GM12878 (cell line): ENCODE data around the gene RAD9A. TPM values are rescaled to one million over a fixed set of nuclear protein-coding genes. Genes with fewer than 3 reads are reported as not detected.

Experiments used
- ATAC-seq: fragments of 200-7000 bp; cut with Tn5 transposase; 3 replicates; pipeline ENCODE4 v1.9.1; 2020; ENCODE audit warnings: mild to moderate bottlenecking, moderate library complexity
- BruUV-seq: library from RNA; stranded (reverse); fragments of 400-500 nt; replicated peaks from 2 replicates; lab custom pipeline; 2021; lab: Mats Ljungman, UMichigan
- CTCF ChIA-PET: fragments of 300-600 bp; sonication (Branson Sonifier 250); formaldehyde crosslinking; extraction: SDS; loops from one replicate; lab custom pipeline; 2021; ENCODE audit warnings: inconsistent platforms; lab: Yijun Ruan, JAX
- POLR2A ChIA-PET: fragments of 350-600 bp; formaldehyde crosslinking; extraction: SDS; loops from one replicate; lab custom pipeline; 2021; ENCODE audit warnings: inconsistent platforms; lab: Charles Lee
- RAD21 ChIA-PET: fragments of 300-600 bp; sonication (Branson Sonifier 250); formaldehyde crosslinking; loops from one replicate; lab custom pipeline; 2023; ENCODE audit warnings: antibody characterized with exemption; ENCODE audit not compliant: unreplicated experiment; lab: Charles Lee
- SMC1A ChIA-PET: fragments of 300-600 bp; sonication (Branson Sonifier 250); formaldehyde crosslinking; loops from one replicate; lab custom pipeline; 2023; ENCODE audit not compliant: unreplicated experiment, uncharacterized antibody; lab: Charles Lee
- DNase-seq: peaks from one replicate; pipeline ENCODE4 v3.0.0-alpha.2; 2011; ENCODE audit warnings: low read depth, low spot score
- FAIRE-seq: peaks from 3 replicates; lab custom pipeline; 2011; peaks lifted over from hg19 to GRCh38; lab: Jason Lieb, UNC
- H2AFZ ChIP-seq: 2 replicates; pipeline ENCODE4 v1.6.0; 2011; ENCODE audit warnings: low read depth, low read length, control low read depth; ENCODE audit not compliant: control insufficient read depth
- H3K27ac ChIP-seq: 2 replicates; pipeline ENCODE4 v1.5.1; 2011; ENCODE audit warnings: control low read depth; ENCODE audit not compliant: control insufficient read depth, insufficient read depth
- H3K27me3 ChIP-seq, 2 experiments: replicated peaks in 1 of 2; 2 replicates each; pipeline versions ENCODE4 v1.6.0 to v1.6.1; 2011; ENCODE audit warnings: low read length in 1 of 2; ENCODE audit not compliant: control insufficient read depth in 2 of 2, insufficient read depth in 2 of 2
- H3K36me3 ChIP-seq, 2 experiments: 2 replicates each; pipeline ENCODE4 v1.5.1; 2011; ENCODE audit warnings: low read length in 1 of 2; ENCODE audit not compliant: control insufficient read depth in 2 of 2, insufficient read depth in 2 of 2
- H3K4me1 ChIP-seq: 2 replicates; pipeline ENCODE4 v1.6.1; 2011; ENCODE audit warnings: mild to moderate bottlenecking, low read length, moderate library complexity, mixed read lengths; ENCODE audit not compliant: control insufficient read depth, insufficient read depth
- H3K4me2 ChIP-seq: 2 replicates; pipeline ENCODE4 v1.6.0; 2011; ENCODE audit warnings: control low read depth; ENCODE audit not compliant: control insufficient read depth, insufficient read depth
- H3K4me3 ChIP-seq: fragments of 200-600 bp; sonication (generic); 2 replicates; pipeline ENCODE4 v1.5.1; 2016
- H3K79me2 ChIP-seq: 2 replicates; pipeline ENCODE4 v1.6.0; 2011; ENCODE audit warnings: low read length; ENCODE audit not compliant: control insufficient read depth, insufficient read depth
- H3K9ac ChIP-seq: 2 replicates; pipeline ENCODE4 v1.8.0; 2011; ENCODE audit warnings: low read length, control low read depth, mixed read lengths; ENCODE audit not compliant: control insufficient read depth, insufficient read depth
- H3K9me3 ChIP-seq: replicated peaks from 3 replicates; pipeline ENCODE4 v1.5.1; 2011; ENCODE audit warnings: mild to moderate bottlenecking, low read length; ENCODE audit not compliant: control insufficient read depth, insufficient read depth
- H4K20me1 ChIP-seq: 2 replicates; pipeline ENCODE4 v1.6.0; 2011; ENCODE audit not compliant: control insufficient read depth, insufficient read depth
- ATF7 ChIP-seq: fragments of 450-650 bp; IDR thresholded peaks from 2 replicates; pipeline ENCODE4 v1.6.1; 2016; ENCODE audit warnings: low read depth, mild to moderate bottlenecking
- EED ChIP-seq: sonication (generic); IDR thresholded peaks from 2 replicates; pipeline ENCODE4 v1.6.1; 2016; ENCODE audit warnings: antibody characterized with exemption, low read depth
- KAT2A ChIP-seq: conservative IDR thresholded peaks from 2 replicates; pipeline ENCODE4 v1.6.1; 2011; ENCODE audit warnings: low read depth, low read length; ENCODE audit not compliant: control insufficient read depth
- PAX8 ChIP-seq: fragments of 450-650 bp; IDR thresholded peaks from 2 replicates; pipeline ENCODE4 v1.6.1; 2017; ENCODE audit warnings: mild to moderate bottlenecking, moderate library complexity
- POLR2A ChIP-seq: IDR thresholded peaks from 2 replicates; pipeline ENCODE4 v1.6.1; 2011; ENCODE audit warnings: low read depth, mild to moderate bottlenecking, low read length
- RFX5 ChIP-seq: IDR thresholded peaks from 2 replicates; pipeline ENCODE4 v1.6.1; 2011; ENCODE audit warnings: low read depth, low read length, improper control_type of control experiment
- TCF3 ChIP-seq: IDR thresholded peaks from 2 replicates; pipeline ENCODE4 v1.6.1; 2012; ENCODE audit warnings: low read depth, mild to moderate bottlenecking, low read length, borderline replicate concordance; ENCODE audit not compliant: insufficient read depth
- WGBS: methylation state at CpG from one replicate; pipeline ENCODE4 v1.1.6; 2016; ENCODE audit warnings: low lambda C conversion rate; ENCODE audit not compliant: insufficient replicate concordance, insufficient coverage; ENCODE audit errors: missing lambda C conversion rate; 5-methylcytosine and 5-hydroxymethylcytosine counted together
- in situ Hi-C: fragments of 300-500 bp; cut with MboI; formaldehyde crosslinking; loops from 9 replicates; pipeline ENCODE4 v1.14.3; 2018; ENCODE audit warnings: mixed read lengths
- intact Hi-C: fragments of 100-400 bp; cut with micrococcal nuclease; formaldehyde crosslinking; loops from one replicate; pipeline ENCODE4 v1.14.2; 2022; ENCODE audit not compliant: unreplicated experiment
- polyA plus RNA-seq, 11 experiments: library from polyadenylated mRNA; depleted of rRNA in 4 of 11; unstranded in 6 of 11; stranded (reverse) in 5 of 11; fragments of >200 nt; fragmentation: Nextera tagmentation in 4 of 11; fragmentation: Illumina TruSeq in 1 of 11; extraction: Ambion mirVana in 4 of 11; extraction: Trizol in 1 of 11; gene quantifications; 1 replicate in 1 of 11; 2 replicates in 10 of 11; pipeline versions ENCODE4 v1.2.1 to v1.2.3, GENCODE V29; 2011 to 2016; ENCODE audit warnings: inconsistent platforms in 2 of 11, missing spikeins in 2 of 11, low read depth in 1 of 11
- total RNA-seq, 4 experiments: library from RNA; depleted of rRNA in 3 of 4; stranded (reverse); fragments of >200 nt in 3 of 4; fragmentation: Illumina TruSeq in 1 of 4; extraction: Trizol in 1 of 4; gene quantifications; 2 replicates each; pipeline versions ENCODE4 v1.2.1 to v1.2.3, GENCODE V29; 2013 to 2021

The RAD9A gene
- total and polyA plus RNA-seq, 10 of the 15 experiments (the other 5 are each of a cell fraction or from before 2014, with no cell fraction given) = 1.1 to 36.2 (median 19.8) TPM

GRCh38 chr11:67393990-67394389 lies 2.2 kb downstream of the RAD9A start:
- no peak for ATAC-seq
- intact Hi-C loops (no loop called here), in situ Hi-C loops (no loop called here)
- Histone ChIP-seq H2AFZ (no peak overlapping the region), H3K4me1 (peaks cover 10% of the 10 kb centered on the region), H3K9me3 (no peaks in the 10 kb centered on the region), H3K79me2 (peaks cover 26% of the 10 kb centered on the region), H3K9ac (no peak overlapping the region), H4K20me1 (no peaks in the 10 kb centered on the region; the same call in 1 of the 2 replicates), H3K27ac (no peak overlapping the region), H3K4me2 (no peak overlapping the region), H3K36me3 (peaks cover 18 to 19% of the 10 kb centered on the region in 2 experiments), H3K4me3 (no peak overlapping the region), H3K27me3 (no peaks in the 10 kb centered on the region)
- DNase-seq = no peak
- no peak for FAIRE-seq
- ChIA-PET RAD21 (no interaction called here), SMC1A (interaction anchor here (3.4 kb wide), 1 partner anchor 7 kb away, joined by 17 read pairs; the partner anchor contains the start of gene PPP1CA), CTCF (interaction anchor here (0.8 to 1.8 kb wide), 3 partner anchors 12 to 112 kb away, joined by 3 read pairs; partner anchors contain the start of genes PITPNM1 and PTPRCAP), POLR2A (interaction anchor here (1.1 kb wide), 1 partner anchor 91 kb away, joined by 4 read pairs; no protein-coding TSS in a partner anchor)
- 82% methylated on average over 5 of the region's 5 CpGs for WGBS
- no TSS peak for BruUV-seq
- TF ChIP-seq TCF3 (no peak), PAX8 (no peak), KAT2A (no peak), RFX5 (no peak), POLR2A (no peak)

GRCh38 chr11:67395555-67396258 lies 3.9 kb downstream of the RAD9A start:
- no peak for FAIRE-seq

More at GRCh38 chr11:67395555-67396258, 3.9 kb downstream of the RAD9A start:
- peaks cover 23 to 27% of the 10 kb centered on the region in 2 experiments for H3K36me3 ChIP-seq
- H3K79me2 ChIP-seq = peaks cover 42% of the 10 kb centered on the region
- DNase-seq = no peak
- SMC1A ChIA-PET = interaction anchor here (0.8 to 1.1 kb wide), 2 partner anchors 41 to 89 kb away, joined by 3 read pairs; no protein-coding TSS in a partner anchor
- no peak overlapping the region for H3K27ac ChIP-seq
- H3K4me1 ChIP-seq = peaks cover 23% of the 10 kb centered on the region
- intact Hi-C loops = no loop called here
- no TSS peak for BruUV-seq
- ATAC-seq = no peak
- H3K27me3 ChIP-seq = no peaks in the 10 kb centered on the region
- H3K4me3 ChIP-seq = no peak overlapping the region
- no peaks in the 10 kb centered on the region; the same call in 1 of the 2 replicates for H4K20me1 ChIP-seq
- POLR2A ChIA-PET = no interaction called here
- H3K9me3 ChIP-seq = no peaks in the 10 kb centered on the region
- H2AFZ ChIP-seq = no peak overlapping the region
- RAD21 ChIA-PET = no interaction called here
- WGBS = 92% methylated on average over 19 of the region's 19 CpGs
- in situ Hi-C loops = no loop called here
- TF ChIP-seq ATF7 (no peak), EED (no peak)
- H3K9ac ChIP-seq = no peak overlapping the region
- CTCF ChIA-PET = interaction anchor here (0.9 to 1.5 kb wide), 4 partner anchors 14 to 110 kb away, joined by 3 to 5 read pairs (median 3); partner anchors contain the start of gene PITPNM1
- no peak overlapping the region for H3K4me2 ChIP-seq
